Stomach (tissue), 9 donors: ENCODE measurements around the gene EIPR1. TPM values are rescaled to one million over a fixed set of nuclear protein-coding genes. Genes with fewer than 3 reads are reported as not detected.

Experiments
- DNase-seq, 2 donors: peaks; one replicate each; pipeline versions ENCODE4 v3.0.0 to v3.0.0-alpha.2; 2013 to 2019
- H3K27ac ChIP-seq, 5 donors: fragments of 200-600 bp in 4 of 5; sonication (generic) in 4 of 5; one replicate each; pipeline ENCODE4 v1.5.1; 2013 to 2019; ENCODE audit warnings: mild to moderate bottlenecking in 1 of 5, moderate library complexity in 1 of 5
- H3K27me3 ChIP-seq, 3 donors: fragments of 200-600 bp; sonication (generic); one replicate each; pipeline ENCODE4 v1.5.1; 2017 to 2019; ENCODE audit warnings: mixed run types in 1 of 3
- H3K36me3 ChIP-seq, 4 donors: fragments of 200-600 bp; sonication (generic); 1 replicate in 3 of 4; 2 replicates in 1 of 4; pipeline ENCODE4 v1.5.1; 2016 to 2019
- H3K4me1 ChIP-seq, 4 donors: fragments of 200-600 bp; sonication (generic); one replicate each; pipeline ENCODE4 v1.5.1; 2016 to 2019
- H3K4me3 ChIP-seq, 4 donors: fragments of 200-600 bp; sonication (generic) in 3 of 4; one replicate each; pipeline ENCODE4 v1.5.1; 2016 to 2019; ENCODE audit warnings: mild to moderate bottlenecking in 1 of 4
- H3K9me3 ChIP-seq, 4 donors: fragments of 200-600 bp; sonication (generic); one replicate each; pipeline ENCODE4 v1.5.1; 2016 to 2019
- CTCF ChIP-seq, 7 experiments: fragments of 450-650 bp in 4 of 7; fragments of 200-600 bp in 3 of 7; sonication (generic) in 3 of 7; IDR thresholded peaks; one replicate each; pipeline ENCODE4 v1.5.1; 2016 to 2019; ENCODE audit warnings: antibody characterized with exemption in 7 of 7, control low read depth in 2 of 7, mild to moderate bottlenecking in 1 of 7
- EP300 ChIP-seq: sonication (generic); formaldehyde crosslinking; IDR thresholded peaks from one replicate; pipeline ENCODE4 v1.6.1; 2017; ENCODE audit warnings: antibody characterized with exemption
- POLR2A ChIP-seq, 4 donors: fragments of 450-650 bp; IDR thresholded peaks; one replicate each; pipeline ENCODE4 v1.6.1; 2016; ENCODE audit warnings: antibody characterized with exemption in 4 of 4, control low read depth in 2 of 4, mild to moderate bottlenecking in 1 of 4, moderate library complexity in 1 of 4
- POLR2AphosphoS5 ChIP-seq, 3 donors: sonication (generic); formaldehyde crosslinking; IDR thresholded peaks; one replicate each; pipeline ENCODE4 v1.6.1; 2016; ENCODE audit warnings: antibody characterized with exemption in 3 of 3
- whole genome bisulfite sequencing, 5 donors: extraction: QIAGEN DNeasy Blood & Tissue Kit in 3 of 5; methylation state at CpG; one replicate each; pipeline versions ENCODE4 v1.1.5 to v1.1.7; 2013 to 2018; 5-methylcytosine and 5-hydroxymethylcytosine counted together
- intact Hi-C: fragments of 100-400 bp; cut with DNase I; formaldehyde crosslinking; loops from one replicate; pipeline ENCODE4 v1.15.1; 2023; ENCODE audit warnings: low total_unique reads
- polyA plus RNA-seq, 3 donors: library from polyadenylated mRNA; stranded (reverse); fragments of 200-250 nt; gene quantifications; one replicate each; pipeline ENCODE4 v1.2.3, GENCODE V29; 2013
- total RNA-seq, 5 donors: library from RNA; depleted of rRNA; stranded (reverse); fragments of >200 nt; gene quantifications; one replicate each; pipeline versions ENCODE4 v1.1.0 to v1.2.3, GENCODE V29; 2014 to 2016
- donor health status: healthy with polysubstance abuse.
- donor health status: Bipolar disorder and iron deficiency.
- donor health status: healthy.

EIPR1 gene
- total and polyA plus RNA-seq, 8 donors: 1.2 to 39.4 (median 12.7) TPM

- Histone ChIP-seq H3K36me3 (peaks cover 0 to 18% (median 2%) of the 10 kb centered on the region in 4 donors), H3K9me3 (peaks cover 0 to 12% (median 6%) of the 10 kb centered on the region in 4 donors), H3K4me3 (no peak overlapping the region), H3K4me1 (peaks cover 0 to 6% (median 0%) of the 10 kb centered on the region in 4 donors), H3K27me3 (no peaks in the 10 kb centered on the region), H3K27ac (no peak overlapping the region)
- DNase-seq: peak in 1 of 2 donors; percentile 15
- 91 to 97% (median 92%) methylated on average over 17 of the region's 17 CpGs for WGBS, 5 donors
- TF ChIP-seq EP300 (no peak), POLR2AphosphoS5 (IDR thresholded peaks at IDR 0.05) (no peak), CTCF (IDR thresholded peaks at IDR 0.05) (no peak), POLR2A (IDR thresholded peaks at IDR 0.05) (no peak)
- intact Hi-C loops: no loop called here
Observed at GRCh38 chr2:3279236-3279960, 98.2 kb downstream of the EIPR1 start.

- DNase-seq: peak in 1 of 2 donors; percentile 13
- intact Hi-C loops: no loop called here
- H3K27me3 ChIP-seq: no peaks in the 10 kb centered on the region
- H3K4me1 ChIP-seq: peaks cover 0 to 6% (median 0%) of the 10 kb centered on the region in 4 donors
- peaks cover 0 to 12% (median 6%) of the 10 kb centered on the region in 4 donors for H3K9me3 ChIP-seq
- WGBS, 5 donors: 87 to 94% (median 92%) methylated on average over 14 of the region's 14 CpGs
- no peak overlapping the region for H3K27ac ChIP-seq
- H3K4me3 ChIP-seq: no peak overlapping the region
- H3K36me3 ChIP-seq: peaks cover 0 to 18% (median 2%) of the 10 kb centered on the region in 4 donors
- TF ChIP-seq CTCF (IDR thresholded peaks at IDR 0.05): no peak
Observed at GRCh38 chr2:3278521-3279218, 98.9 kb downstream of the EIPR1 start.

GRCh38 chr2:3277748-3278520, 99.7 kb downstream of the EIPR1 start:
- Histone ChIP-seq H3K9me3 (peaks cover 0 to 12% (median 6%) of the 10 kb centered on the region in 4 donors), H3K4me3 (no peak overlapping the region), H3K27me3 (no peaks in the 10 kb centered on the region), H3K4me1 (peaks cover 0 to 5% (median 0%) of the 10 kb centered on the region in 4 donors), H3K36me3 (peaks cover 0 to 18% (median 2%) of the 10 kb centered on the region in 4 donors), H3K27ac (no peak overlapping the region)
- DNase-seq: no peak
- TF ChIP-seq EP300 (no peak), POLR2AphosphoS5 (IDR thresholded peaks at IDR 0.05) (no peak), CTCF (IDR thresholded peaks at IDR 0.05) (no peak), POLR2A (IDR thresholded peaks at IDR 0.05) (no peak)
- intact Hi-C loops: no loop called here
- 95 to 98% (median 96%) methylated on average over 16 of the region's 16 CpGs for WGBS, 5 donors

- H3K27ac ChIP-seq: no peak overlapping the region
- no peaks in the 10 kb centered on the region for H3K4me1 ChIP-seq
- peaks cover 0 to 12% (median 6%) of the 10 kb centered on the region in 4 donors for H3K9me3 ChIP-seq
- H3K27me3 ChIP-seq: no peaks in the 10 kb centered on the region
- WGBS, 5 donors: 86 to 92% (median 87%) methylated on average over 25 of the region's 25 CpGs
- peak in 1 of 2 donors; percentile 20 for DNase-seq
- intact Hi-C loops: no loop called here
- H3K36me3 ChIP-seq: peaks cover 0 to 18% (median 2%) of the 10 kb centered on the region in 4 donors
- TF ChIP-seq CTCF (IDR thresholded peaks at IDR 0.05) (no peak), EP300 (no peak), POLR2AphosphoS5 (IDR thresholded peaks at IDR 0.05) (no peak), POLR2A (IDR thresholded peaks at IDR 0.05) (no peak)
- H3K4me3 ChIP-seq: no peak overlapping the region
Observed at GRCh38 chr2:3277050-3277747, 100.4 kb downstream of the EIPR1 start.
